Suppressor macrophage (primary cell): ENCODE measurements around the gene PRICKLE4.
A peak's percentile ranks its signal among the peaks of the same experiment; 100 is the strongest.

Source experiments
- DNase-seq, 4 experiments: peaks; one replicate each; pipeline ENCODE4 v3.0.0-alpha.2; 2020 to 2022
- total RNA-seq, 17 experiments: gene quantifications; one replicate each; lab custom pipeline; 2026; ENCODE audit warnings: mixed read lengths in 6 of 17, inconsistent platforms in 3 of 17; lab: John Stamatoyannopoulos, UW

PRICKLE4 gene, protein sequence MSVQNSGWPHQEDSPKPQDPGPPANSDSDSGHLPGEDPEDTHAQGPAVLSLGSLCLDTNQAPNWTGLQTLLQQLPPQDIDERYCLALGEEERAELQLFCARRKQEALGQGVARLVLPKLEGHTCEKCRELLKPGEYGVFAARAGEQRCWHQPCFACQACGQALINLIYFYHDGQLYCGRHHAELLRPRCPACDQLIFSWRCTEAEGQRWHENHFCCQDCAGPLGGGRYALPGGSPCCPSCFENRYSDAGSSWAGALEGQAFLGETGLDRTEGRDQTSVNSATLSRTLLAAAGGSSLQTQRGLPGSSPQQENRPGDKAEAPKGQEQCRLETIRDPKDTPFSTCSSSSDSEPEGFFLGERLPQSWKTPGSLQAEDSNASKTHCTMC
- total RNA-seq, result 0 to 0.05 (median 0) reads per million in 17 experiments

GRCh38 chr6:41780551-41781365 lies at the start of gene PRICKLE4:
Gene PRICKLE4, plus strand, starts transcription at chr6:41780782. Its CDS starts 2,692 bp downstream, at chr6:41783474.
- peak; percentile 11 to 58 (median 26) for DNase-seq

- DNase-seq, result no peak
These were observed 49.0 kb upstream of the PRICKLE4 start for GRCh38 chr6:41731561-41732086.

DNA sequence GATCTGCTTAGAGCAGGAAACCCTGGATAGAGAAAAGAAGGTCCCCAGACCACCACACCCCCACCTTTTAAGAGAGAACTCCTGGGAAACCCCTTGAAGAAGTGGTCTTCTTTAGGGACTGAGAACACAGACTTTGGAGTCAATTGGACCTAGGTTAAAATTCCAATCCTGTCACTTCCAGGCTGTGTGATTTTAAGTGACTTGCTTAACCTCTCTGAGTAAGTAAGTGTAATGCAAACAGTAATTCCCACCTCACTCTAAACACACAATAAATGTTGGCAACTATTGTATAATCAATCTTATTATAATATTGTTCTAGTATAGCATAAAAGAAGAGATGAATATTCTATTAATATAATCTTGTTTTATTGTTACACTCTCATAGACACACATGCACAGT lies 48.4 kb upstream of the PRICKLE4 start:
- no peak for DNase-seq

- DNase-seq, result peak in 3 of 4 experiments; percentile 51 to 66 (median 59)
These were observed 47.8 kb upstream of the PRICKLE4 start for GRCh38 chr6:41732591-41733359.

DNA sequence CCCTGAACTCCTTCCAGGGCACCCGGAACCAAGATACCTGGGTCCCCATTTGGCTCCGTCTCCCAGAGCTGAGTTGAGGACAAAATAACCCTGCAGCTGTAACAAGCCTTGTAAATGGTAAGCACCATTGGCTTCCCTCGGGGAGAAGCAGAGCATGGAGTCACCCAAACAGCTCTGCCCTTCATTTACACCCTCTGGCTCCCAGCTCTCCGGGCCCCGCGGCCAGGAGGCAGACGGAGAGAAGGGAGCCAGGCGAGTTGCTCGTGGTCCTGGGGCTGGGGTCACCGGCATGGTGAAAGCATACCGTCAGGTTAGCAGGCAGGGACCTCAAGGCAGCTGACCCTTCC lies 47.2 kb upstream of the PRICKLE4 start:
- no peak for DNase-seq

GRCh38 chr6:41733707-41734665 lies 46.6 kb upstream of the PRICKLE4 start:
- peak; percentile 70 to 91 (median 82) for DNase-seq

DNA sequence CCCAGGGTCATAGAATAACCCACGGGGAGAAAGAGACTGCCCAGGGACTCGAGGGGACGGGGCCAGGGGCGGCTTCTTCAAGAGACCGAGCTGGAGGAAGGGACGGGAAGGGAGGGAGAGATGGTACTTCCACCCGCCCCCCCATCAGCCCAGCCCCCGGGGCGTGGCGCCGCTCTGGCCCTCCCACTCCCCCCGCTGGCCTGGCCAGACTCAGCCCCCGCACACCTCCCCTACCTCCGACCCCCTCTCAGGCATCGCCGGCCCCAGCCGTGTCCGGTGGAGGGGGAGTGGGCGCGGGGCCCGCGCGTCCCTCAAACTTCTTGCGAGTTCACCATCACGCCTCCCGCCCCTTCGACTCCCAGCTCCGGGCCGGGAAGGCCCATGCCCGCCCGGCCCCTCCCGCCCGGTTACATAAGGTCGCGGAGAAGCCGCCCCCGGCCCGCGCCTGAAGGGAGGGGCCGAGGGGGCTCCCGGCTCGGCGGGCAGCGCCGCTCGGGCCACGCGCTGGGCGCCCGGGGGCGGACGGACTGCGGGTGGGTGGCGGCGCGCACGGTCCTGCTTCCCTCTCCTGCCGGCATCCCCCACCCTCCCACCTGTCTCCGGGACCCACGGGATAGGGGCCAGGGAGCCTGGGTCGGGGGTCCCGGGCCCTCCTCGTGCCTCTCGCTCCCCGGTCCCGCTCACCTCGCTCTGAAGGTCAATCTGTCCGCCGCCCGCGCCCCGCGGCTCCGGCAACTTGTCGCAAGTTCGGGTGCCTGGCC lies 45.7 kb upstream of the PRICKLE4 start:
- DNase-seq, result peak; percentile 81 to 94 (median 90)

GRCh38 chr6:41735427-41736185 lies 45.0 kb upstream of the PRICKLE4 start, which contains the start of gene TFEB:
Gene TFEB, minus strand, starts transcription at chr6:41735608. Its CDS starts 44,395 bp downstream, at chr6:41691213.
- DNase-seq, result peak; percentile 96 to 97 (median 97)

DNA sequence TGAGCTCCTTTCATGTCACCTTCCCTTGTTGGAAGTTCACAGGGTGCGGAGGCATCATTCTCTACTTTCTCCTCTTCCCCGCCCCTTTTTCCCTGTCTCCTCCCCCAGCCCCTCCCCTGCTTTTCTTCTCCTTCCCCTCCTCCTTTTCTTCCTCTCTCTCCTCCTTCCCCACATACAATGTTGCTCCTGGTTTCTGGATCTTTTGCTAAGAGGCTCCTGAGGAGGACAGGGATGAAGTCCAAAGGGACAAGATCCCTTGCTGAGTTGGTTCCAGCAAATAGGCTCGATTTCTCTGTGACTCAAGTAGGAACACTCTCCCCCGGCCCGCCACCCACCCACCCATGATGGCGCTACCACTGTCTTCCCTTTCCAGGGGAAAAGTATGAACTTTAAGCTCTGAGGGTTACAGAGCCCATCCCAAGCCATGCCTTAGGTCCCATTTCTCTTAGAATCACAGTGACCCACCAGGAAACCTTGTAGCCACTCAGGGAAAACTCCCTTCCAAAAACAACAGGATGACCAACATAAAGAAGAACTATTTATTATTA lies 44.3 kb upstream of the PRICKLE4 start:
- no peak for DNase-seq

DNA sequence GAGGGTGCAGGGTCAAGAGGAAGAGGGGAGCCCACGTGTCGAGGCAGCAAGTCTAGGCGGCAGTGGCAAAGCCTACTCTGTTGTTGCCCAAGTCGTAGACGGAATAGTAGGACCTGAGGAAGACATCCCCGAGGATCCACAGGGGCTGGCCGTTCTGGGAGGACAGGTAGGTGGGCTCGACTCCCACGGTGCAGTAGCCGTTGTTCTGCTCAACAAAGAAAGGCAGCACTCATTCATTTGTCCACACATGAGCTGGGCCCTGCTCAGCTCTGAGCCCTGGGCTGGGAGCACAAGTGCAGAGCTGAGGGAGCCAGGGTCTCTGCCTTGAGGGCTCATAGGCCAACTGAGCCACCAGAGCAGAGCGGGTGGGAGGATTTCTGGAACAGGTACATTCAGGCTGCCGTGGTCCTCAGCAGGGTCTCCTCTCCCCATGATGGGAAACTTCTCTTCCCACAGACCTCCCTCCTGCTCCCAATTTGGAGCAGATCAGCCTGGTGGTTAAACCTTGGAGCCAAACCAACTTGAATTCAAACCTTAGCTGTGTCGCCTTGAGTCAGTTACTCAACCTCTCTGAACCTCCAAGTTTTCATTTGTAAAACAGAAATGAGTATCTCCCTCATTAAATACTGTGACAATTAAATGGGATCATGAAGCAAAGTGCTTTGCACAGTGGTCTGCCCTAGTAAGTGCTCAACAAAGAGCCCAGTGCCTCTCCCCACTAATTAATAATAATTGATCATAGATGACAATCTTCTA lies 43.6 kb upstream of the PRICKLE4 start:
- DNase-seq, result no peak

GRCh38 chr6:41737591-41738130 lies 42.9 kb upstream of the PRICKLE4 start:
- no peak for DNase-seq

DNA sequence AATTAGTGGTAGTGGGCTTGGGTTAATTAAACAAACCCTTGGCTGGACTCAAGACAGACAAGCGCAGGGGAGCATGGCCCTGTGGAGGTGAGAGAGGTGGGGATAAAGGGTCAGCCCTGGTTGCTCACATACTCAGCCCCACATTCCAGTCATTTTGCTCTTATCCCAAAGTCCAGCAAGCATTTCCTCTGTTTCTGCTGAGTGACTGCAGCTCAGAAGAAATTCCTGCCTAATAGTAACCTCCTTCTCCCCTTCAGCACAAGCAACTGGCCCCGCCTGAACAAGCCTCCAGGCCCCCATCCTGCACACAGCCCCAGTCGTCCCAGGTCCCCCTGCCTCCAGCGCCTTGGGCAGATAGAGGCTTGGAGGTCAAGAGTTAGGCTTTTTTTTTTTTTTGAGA lies 41.5 kb upstream of the PRICKLE4 start:
- DNase-seq, result no peak

DNA sequence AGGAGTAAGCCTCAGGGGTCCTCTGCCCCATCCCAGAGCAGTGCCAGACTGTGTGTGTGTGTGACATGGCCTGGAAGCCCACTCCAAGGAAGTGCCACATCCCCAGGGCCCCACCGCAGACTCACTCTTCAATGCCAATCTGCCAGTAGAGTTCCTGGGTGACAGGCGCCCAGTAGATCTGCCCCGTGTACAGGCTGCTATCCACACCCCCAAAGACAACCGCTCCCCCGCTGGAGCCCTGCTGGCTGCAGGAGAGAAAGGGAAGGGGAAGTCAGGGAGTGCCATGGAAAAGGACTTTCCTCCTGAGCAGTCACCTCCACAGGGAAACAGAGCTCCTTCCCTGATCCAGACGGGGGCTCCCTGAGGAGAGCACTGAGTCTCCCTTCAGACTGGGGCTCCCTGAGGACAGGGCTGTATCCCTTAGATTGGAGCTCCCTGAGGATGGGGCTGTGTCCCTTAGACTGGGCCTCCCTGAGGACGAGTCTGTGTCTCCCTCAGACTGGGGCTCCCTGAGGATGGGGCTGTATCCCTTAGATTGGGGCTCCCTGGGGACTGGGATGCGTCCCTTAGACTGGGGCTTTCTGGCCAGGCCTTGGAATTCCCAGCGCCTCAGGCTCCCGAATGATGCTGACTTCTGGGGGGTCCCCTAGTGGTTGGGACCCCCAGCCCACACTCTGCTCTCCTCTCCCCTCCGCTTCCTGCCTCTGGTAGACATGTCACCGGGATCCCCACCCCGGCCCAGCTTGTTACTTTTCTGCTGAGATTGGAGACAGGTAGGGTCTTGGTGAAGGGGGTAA lies 40.0 kb upstream of the PRICKLE4 start:
- DNase-seq, result no peak

DNA sequence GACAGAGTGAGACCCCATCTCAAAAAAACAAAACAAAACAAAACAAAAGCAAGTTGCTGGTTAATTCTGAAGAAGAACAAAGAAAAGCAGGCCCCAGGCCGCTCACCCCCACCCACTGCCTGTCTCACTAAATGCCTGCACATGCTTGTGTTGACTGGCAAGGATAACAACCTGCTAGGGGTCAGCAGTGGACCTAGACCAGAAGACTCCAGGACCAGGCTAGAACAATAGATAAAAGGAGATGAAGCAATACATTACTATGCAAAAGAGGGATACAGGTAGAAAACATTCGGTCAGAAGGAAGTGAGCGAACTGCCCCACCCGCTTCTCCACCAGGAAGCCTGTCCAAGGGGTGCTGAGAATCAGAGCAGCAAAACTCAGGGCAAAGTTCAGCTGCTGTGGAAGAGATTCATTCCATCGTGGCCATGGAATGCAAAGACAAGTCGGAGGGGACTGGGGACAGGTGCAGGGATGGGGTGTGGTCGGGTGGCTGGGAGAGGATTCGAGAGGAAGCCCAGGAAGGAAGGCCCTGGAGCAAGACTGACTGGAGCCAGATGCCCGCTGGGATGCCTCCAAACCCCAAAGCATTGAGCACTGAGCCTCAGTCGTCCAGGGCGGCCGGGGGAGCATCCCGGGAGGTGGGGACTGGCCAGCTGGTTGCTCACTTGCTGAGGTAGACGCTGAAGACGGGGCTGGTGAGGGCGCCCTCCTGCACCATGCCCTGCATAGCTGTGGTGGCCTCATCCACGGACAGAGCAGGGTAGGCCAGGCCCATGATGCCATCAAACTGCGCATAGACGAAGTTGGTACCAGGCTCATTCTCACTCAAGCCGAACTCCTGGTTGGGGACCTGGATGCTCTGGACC lies 38.7 kb upstream of the PRICKLE4 start:
- DNase-seq, result no peak

DNA sequence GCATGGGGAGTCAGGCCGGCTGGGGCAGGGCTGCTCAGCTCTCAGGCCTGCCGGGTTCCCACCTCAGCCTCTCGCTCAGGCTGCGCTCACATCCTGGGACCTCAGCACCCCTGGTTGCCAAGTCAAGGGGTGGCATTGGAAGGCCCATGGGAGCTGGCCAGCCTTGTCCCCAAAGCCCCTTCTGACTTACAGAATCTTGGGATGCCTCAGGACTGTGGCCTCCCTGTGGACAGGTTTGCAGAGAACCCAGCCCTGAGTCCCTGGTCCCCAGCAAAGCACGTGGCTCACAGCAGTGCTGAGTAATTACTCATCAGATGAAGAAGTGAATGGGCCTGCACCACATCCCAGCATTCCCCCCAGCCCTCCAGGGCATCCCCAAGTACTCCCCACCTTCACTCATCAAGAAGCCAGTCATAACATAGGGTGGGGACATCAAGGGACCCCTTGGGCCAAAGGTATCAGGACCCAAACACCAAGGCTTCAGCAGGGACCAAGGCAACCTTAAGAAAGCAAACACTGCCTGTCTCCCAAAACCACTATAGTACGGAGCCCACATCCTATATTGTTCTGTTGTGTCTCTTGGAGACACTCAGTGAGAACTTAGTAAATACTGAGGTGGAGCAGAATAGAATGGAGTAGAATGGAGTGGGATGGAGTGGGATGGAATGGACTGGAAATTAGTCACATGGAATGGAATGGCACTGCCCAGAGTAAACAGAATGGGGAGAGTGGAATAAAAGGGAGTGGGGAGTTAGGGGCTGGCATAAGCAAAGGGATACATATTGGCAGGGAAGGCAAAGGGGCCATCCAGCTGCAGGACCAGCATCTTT lies 37.0 kb upstream of the PRICKLE4 start:
- DNase-seq, result no peak
